ENCODE results near the gene BMPER. TPM values are rescaled to one million over a fixed set of nuclear protein-coding genes. Genes with fewer than 3 reads are reported as not detected.

The BMPER gene
- total and polyA plus RNA-seq, 10 of the 15 experiments (the other 5 are each of a cell fraction or from before 2014, with no cell fraction given) = 0.02 to 0.08 TPM; not detected in 8

DNA sequence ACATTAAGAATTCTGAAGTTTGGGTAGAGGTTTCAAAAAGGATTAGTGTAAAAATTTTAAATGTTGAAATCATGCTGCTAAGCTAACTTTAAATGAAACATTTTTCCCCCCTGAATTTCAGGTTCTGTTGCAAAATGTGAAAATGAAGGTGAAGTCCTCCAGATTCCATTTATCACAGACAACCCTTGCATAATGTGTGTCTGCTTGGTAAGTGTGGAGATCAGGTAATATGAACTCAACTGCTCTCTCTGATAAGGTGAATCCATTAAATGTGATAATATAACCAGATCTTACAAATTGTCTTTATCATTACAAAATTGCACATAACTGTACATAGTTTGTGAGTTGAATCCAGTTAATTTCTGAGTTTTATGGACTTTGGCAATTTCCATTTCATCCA is 1.4 kb downstream of the BMPER start:
- H3K27ac ChIP-seq (ENCODE audit: control insufficient read depth, insufficient read depth) = no peak overlapping the region
- no peaks in the 10 kb centered on the region for H4K20me1 ChIP-seq (ENCODE audit: control insufficient read depth, insufficient read depth)
- intact Hi-C loops (cut with micrococcal nuclease; ENCODE audit: unreplicated experiment) = no loop called here
- no peak for TF ChIP-seq CHD2 (IDR thresholded peaks at IDR 0.05; ENCODE audit: borderline replicate concordance, low read depth, low read length)
- TF ChIP-seq NBN (IDR thresholded peaks at IDR 0.05) = no peak
- no peak for TF ChIP-seq RELA (IDR thresholded peaks at IDR 0.05; ENCODE audit: borderline replicate concordance, partially characterized antibody)
- TF ChIP-seq BHLHE40 (IDR thresholded peaks at IDR 0.05; ENCODE audit: borderline replicate concordance in 1 of 2, low read depth in 2 of 2, low read length in 1 of 2) = no peak
- TF ChIP-seq SRF (IDR thresholded peaks at IDR 0.05; ENCODE audit: low read depth in 2 of 2, low read length in 2 of 2) = no peak
- TF ChIP-seq, protein P1, sequence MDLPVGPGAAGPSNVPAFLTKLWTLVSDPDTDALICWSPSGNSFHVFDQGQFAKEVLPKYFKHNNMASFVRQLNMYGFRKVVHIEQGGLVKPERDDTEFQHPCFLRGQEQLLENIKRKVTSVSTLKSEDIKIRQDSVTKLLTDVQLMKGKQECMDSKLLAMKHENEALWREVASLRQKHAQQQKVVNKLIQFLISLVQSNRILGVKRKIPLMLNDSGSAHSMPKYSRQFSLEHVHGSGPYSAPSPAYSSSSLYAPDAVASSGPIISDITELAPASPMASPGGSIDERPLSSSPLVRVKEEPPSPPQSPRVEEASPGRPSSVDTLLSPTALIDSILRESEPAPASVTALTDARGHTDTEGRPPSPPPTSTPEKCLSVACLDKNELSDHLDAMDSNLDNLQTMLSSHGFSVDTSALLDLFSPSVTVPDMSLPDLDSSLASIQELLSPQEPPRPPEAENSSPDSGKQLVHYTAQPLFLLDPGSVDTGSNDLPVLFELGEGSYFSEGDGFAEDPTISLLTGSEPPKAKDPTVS (IDR thresholded peaks at IDR 0.05; ENCODE audit: low read depth, low read length) = no peak
- TF ChIP-seq, protein P2, sequence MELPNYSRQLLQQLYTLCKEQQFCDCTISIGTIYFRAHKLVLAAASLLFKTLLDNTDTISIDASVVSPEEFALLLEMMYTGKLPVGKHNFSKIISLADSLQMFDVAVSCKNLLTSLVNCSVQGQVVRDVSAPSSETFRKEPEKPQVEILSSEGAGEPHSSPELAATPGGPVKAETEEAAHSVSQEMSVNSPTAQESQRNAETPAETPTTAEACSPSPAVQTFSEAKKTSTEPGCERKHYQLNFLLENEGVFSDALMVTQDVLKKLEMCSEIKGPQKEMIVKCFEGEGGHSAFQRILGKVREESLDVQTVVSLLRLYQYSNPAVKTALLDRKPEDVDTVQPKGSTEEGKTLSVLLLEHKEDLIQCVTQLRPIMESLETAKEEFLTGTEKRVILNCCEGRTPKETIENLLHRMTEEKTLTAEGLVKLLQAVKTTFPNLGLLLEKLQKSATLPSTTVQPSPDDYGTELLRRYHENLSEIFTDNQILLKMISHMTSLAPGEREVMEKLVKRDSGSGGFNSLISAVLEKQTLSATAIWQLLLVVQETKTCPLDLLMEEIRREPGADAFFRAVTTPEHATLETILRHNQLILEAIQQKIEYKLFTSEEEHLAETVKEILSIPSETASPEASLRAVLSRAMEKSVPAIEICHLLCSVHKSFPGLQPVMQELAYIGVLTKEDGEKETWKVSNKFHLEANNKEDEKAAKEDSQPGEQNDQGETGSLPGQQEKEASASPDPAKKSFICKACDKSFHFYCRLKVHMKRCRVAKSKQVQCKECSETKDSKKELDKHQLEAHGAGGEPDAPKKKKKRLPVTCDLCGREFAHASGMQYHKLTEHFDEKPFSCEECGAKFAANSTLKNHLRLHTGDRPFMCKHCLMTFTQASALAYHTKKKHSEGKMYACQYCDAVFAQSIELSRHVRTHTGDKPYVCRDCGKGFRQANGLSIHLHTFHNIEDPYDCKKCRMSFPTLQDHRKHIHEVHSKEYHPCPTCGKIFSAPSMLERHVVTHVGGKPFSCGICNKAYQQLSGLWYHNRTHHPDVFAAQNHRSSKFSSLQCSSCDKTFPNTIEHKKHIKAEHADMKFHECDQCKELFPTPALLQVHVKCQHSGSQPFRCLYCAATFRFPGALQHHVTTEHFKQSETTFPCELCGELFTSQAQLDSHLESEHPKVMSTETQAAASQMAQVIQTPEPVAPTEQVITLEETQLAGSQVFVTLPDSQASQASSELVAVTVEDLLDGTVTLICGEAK (IDR thresholded peaks at IDR 0.05; ENCODE audit: borderline replicate concordance) = no peak
- TF ChIP-seq ZNF217 (IDR thresholded peaks at IDR 0.05) = no peak
- TF ChIP-seq EZH2 (IDR thresholded peaks at IDR 0.05; ENCODE audit: borderline replicate concordance, control insufficient read depth, low read depth, low read length) = no peak
- H3K27me3 ChIP-seq (replicated peaks in 1 of 2; ENCODE audit: control insufficient read depth in 2 of 2, insufficient read depth in 2 of 2, low read length in 1 of 2) = peaks cover 6 to 7% of the 10 kb centered on the region in 2 experiments
- H3K4me1 ChIP-seq (ENCODE audit: control insufficient read depth, insufficient read depth, low read length) = no peaks in the 10 kb centered on the region
- no peak overlapping the region for H3K4me2 ChIP-seq (ENCODE audit: control insufficient read depth, insufficient read depth)
- SMC1A ChIA-PET (ENCODE audit: uncharacterized antibody, unreplicated experiment) = no interaction called here
- H3K9ac ChIP-seq (ENCODE audit: control insufficient read depth, insufficient read depth, low read length) = no peak overlapping the region
- ATAC-seq (no peak), DNase-seq (ENCODE audit: low read depth, low spot score) (no peak), FAIRE-seq (no peak)
- POLR2A ChIA-PET = no interaction called here
- H3K4me3 ChIP-seq = no peak overlapping the region
- H2AFZ ChIP-seq (ENCODE audit: control insufficient read depth, low read depth, low read length) = no peak overlapping the region
- no peaks in the 10 kb centered on the region for H3K9me3 ChIP-seq (replicated peaks; ENCODE audit: control insufficient read depth, insufficient read depth, low read length)
- H3K79me2 ChIP-seq (ENCODE audit: control insufficient read depth, insufficient read depth, low read length) = no peaks in the 10 kb centered on the region
- no peaks in the 10 kb centered on the region for H3K36me3 ChIP-seq (ENCODE audit: control insufficient read depth in 2 of 2, insufficient read depth in 2 of 2, low read length in 1 of 2)
- CTCF ChIA-PET = interaction anchor here (3.5 kb wide), 1 partner anchor 11 kb away, joined by 11 read pairs; no protein-coding TSS in a partner anchor
- in situ Hi-C loops (cut with MboI) = no loop called here
- no TSS peak for BruUV-seq (replicated peaks)
- RAD21 ChIA-PET (ENCODE audit: unreplicated experiment) = no interaction called here
